Measurements from ENCODE around the gene FMNL3.

Gene FMNL3

GRCh38 chr12:49635656-49636055 is 71.5 kb downstream of the FMNL3 start:
- in situ Hi-C loops (cut with MboI; ENCODE audit: low sequenced_read_pairs, unreplicated experiment), result no loop called here
- no peak for TF ChIP-seq CTCF (IDR thresholded peaks at IDR 0.05; ENCODE audit: borderline replicate concordance, control extremely low read depth, extremely low read depth, insufficient read depth, missing control alignments)
- DNase-seq (ENCODE audit: low spot score), result no peak

GRCh38 chr12:49635036-49635435 is 72.2 kb downstream of the FMNL3 start:
- TF ChIP-seq CTCF (IDR thresholded peaks at IDR 0.05; ENCODE audit: borderline replicate concordance, control extremely low read depth, extremely low read depth, insufficient read depth, missing control alignments), result no peak
- in situ Hi-C loops (cut with MboI; ENCODE audit: low sequenced_read_pairs, unreplicated experiment), result no loop called here
- DNase-seq (ENCODE audit: low spot score), result no peak

- in situ Hi-C loops (cut with MboI; ENCODE audit: low sequenced_read_pairs, unreplicated experiment), result no loop called here
- no peak for TF ChIP-seq CTCF (IDR thresholded peaks at IDR 0.05; ENCODE audit: borderline replicate concordance, control extremely low read depth, extremely low read depth, insufficient read depth, missing control alignments)
- DNase-seq (ENCODE audit: low spot score), result no peak
Observed at GRCh38 chr12:49633703-49634345, 73.4 kb downstream of the FMNL3 start.

- in situ Hi-C loops (cut with MboI; ENCODE audit: low sequenced_read_pairs, unreplicated experiment), result no loop called here
- DNase-seq (ENCODE audit: low spot score), result no peak
- TF ChIP-seq CTCF (IDR thresholded peaks at IDR 0.05; ENCODE audit: borderline replicate concordance, control extremely low read depth, extremely low read depth, insufficient read depth, missing control alignments), result no peak
Observed at GRCh38 chr12:49632986-49633702, 74.1 kb downstream of the FMNL3 start.

- DNase-seq (ENCODE audit: low spot score), result no peak
- in situ Hi-C loops (cut with MboI; ENCODE audit: low sequenced_read_pairs, unreplicated experiment), result no loop called here
- no peak for TF ChIP-seq CTCF (IDR thresholded peaks at IDR 0.05; ENCODE audit: borderline replicate concordance, control extremely low read depth, extremely low read depth, insufficient read depth, missing control alignments)
Observed at GRCh38 chr12:49632401-49632800, 74.8 kb downstream of the FMNL3 start.

- TF ChIP-seq CTCF (IDR thresholded peaks at IDR 0.05; ENCODE audit: borderline replicate concordance, control extremely low read depth, extremely low read depth, insufficient read depth, missing control alignments), result no peak
- no peak for DNase-seq (ENCODE audit: low spot score)
- in situ Hi-C loops (cut with MboI; ENCODE audit: low sequenced_read_pairs, unreplicated experiment), result no loop called here
Observed at GRCh38 chr12:49631336-49631907, 75.8 kb downstream of the FMNL3 start.
